Measurements from ENCODE around the gene HDDC3. TPM values are rescaled to one million over a fixed set of nuclear protein-coding genes. Genes with fewer than 3 reads are reported as not detected.

Gene HDDC3
- total and polyA plus RNA-seq, 10 donors, result 12.8 to 34.5 (median 21.7) TPM

DNA sequence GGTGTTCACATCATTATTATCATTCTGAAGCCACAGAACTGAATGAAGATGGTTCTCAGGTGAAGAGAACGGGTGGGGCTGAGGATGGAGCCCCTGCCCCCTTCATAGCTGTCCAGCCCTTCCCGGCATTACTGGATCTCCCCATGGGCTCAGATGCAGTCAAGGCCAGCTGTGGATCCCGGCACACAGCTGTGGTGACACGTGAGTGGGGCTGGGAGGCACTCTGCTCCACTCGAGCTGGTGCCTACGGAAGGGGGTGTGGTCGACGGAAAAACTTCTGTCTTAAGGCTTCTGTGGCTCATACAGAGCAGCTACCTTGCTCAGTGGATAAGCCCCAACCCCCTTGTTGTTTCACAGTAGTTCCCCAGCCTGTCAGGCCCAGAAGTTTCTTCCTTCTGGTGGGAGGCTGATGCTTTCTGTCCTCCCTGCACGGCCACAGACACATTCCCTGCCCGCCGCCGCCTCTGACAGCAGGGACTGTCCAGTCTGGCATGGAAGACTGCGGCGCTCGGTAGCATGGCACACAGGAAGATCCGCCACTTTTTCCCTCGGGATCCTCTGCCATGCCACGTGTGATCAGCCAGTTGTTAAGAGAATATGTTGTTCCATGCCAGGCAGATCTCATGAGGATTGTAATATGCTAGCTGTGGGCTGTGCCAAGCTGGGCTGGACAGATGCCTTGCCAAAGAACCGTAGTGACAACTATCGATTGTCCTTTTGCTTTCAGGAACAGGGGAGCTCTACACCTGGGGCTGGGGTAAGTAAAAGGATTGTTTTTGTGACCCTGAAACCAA is 28.1 kb upstream of the HDDC3 start:
- no peak overlapping the region for H3K27ac ChIP-seq
- no peak for DNase-seq
- H3K9me3 ChIP-seq, result no peaks in the 10 kb centered on the region
- no peaks in the 10 kb centered on the region for H3K27me3 ChIP-seq (replicated peaks in 1 of 7)
- H3K4me3 ChIP-seq, result no peak overlapping the region
- intact Hi-C loops (cut with DNase I; ENCODE audit: low total_unique reads), result loop anchor here (10.0 kb wide), 1 partner anchor 304 kb away; no protein-coding TSS in a partner anchor
- TF ChIP-seq POLR2A (IDR thresholded peaks at IDR 0.05) (no peak), POLR2AphosphoS5 (IDR thresholded peaks at IDR 0.05) (no peak)
- TF ChIP-seq, protein P1, sequence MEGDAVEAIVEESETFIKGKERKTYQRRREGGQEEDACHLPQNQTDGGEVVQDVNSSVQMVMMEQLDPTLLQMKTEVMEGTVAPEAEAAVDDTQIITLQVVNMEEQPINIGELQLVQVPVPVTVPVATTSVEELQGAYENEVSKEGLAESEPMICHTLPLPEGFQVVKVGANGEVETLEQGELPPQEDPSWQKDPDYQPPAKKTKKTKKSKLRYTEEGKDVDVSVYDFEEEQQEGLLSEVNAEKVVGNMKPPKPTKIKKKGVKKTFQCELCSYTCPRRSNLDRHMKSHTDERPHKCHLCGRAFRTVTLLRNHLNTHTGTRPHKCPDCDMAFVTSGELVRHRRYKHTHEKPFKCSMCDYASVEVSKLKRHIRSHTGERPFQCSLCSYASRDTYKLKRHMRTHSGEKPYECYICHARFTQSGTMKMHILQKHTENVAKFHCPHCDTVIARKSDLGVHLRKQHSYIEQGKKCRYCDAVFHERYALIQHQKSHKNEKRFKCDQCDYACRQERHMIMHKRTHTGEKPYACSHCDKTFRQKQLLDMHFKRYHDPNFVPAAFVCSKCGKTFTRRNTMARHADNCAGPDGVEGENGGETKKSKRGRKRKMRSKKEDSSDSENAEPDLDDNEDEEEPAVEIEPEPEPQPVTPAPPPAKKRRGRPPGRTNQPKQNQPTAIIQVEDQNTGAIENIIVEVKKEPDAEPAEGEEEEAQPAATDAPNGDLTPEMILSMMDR (IDR thresholded peaks at IDR 0.05 in 8 of 11, conservative IDR thresholded peaks at IDR 0.05 in 3 of 11), result no peak
- peaks cover 0 to 79% (median 38%) of the 10 kb centered on the region in 6 donors for H3K36me3 ChIP-seq
- 91 to 95% (median 93%) methylated on average over 20 of the region's 20 CpGs for WGBS, 5 donors
- peaks cover 10 to 24% (median 20%) of the 10 kb centered on the region in 6 donors for H3K4me1 ChIP-seq

DNA sequence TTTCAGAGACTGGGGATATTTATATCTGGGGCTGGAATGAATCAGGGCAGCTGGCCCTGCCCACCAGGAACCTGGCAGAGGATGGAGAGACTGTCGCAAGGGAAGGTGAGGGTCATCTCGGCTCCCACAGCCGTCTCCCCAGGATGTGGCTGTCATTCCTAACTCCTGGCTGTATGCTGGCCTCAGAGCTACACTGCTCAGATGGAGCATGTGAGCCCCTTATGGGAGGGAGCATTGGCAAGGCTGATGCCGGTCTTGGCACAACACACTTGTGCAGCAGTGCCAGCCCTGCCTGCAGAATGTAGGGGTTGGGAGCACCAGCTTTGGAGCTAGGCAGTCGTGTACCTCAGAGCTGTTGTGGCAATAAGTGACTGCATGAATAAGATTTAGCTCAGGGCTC is 27.5 kb upstream of the HDDC3 start:
- Histone ChIP-seq H3K4me1 (peaks cover 14 to 29% (median 24%) of the 10 kb centered on the region in 6 donors), H3K27me3 (replicated peaks in 1 of 7) (no peaks in the 10 kb centered on the region), H3K4me3 (no peak overlapping the region), H3K9me3 (no peaks in the 10 kb centered on the region), H3K36me3 (peaks cover 0 to 73% (median 37%) of the 10 kb centered on the region in 6 donors), H3K27ac (no peak overlapping the region)
- intact Hi-C loops (cut with DNase I; ENCODE audit: low total_unique reads), result loop anchor here (10.0 kb wide), 1 partner anchor 305 kb away; no protein-coding TSS in a partner anchor
- DNase-seq, result no peak
- TF ChIP-seq POLR2A (IDR thresholded peaks at IDR 0.05) (no peak), POLR2AphosphoS5 (IDR thresholded peaks at IDR 0.05) (no peak)
- TF ChIP-seq, protein P1 (IDR thresholded peaks at IDR 0.05 in 8 of 11, conservative IDR thresholded peaks at IDR 0.05 in 3 of 11), result no peak
- 79 to 91% (median 89%) methylated on average over 4 to 5 of the region's 5 CpGs for WGBS, 5 donors

DNA sequence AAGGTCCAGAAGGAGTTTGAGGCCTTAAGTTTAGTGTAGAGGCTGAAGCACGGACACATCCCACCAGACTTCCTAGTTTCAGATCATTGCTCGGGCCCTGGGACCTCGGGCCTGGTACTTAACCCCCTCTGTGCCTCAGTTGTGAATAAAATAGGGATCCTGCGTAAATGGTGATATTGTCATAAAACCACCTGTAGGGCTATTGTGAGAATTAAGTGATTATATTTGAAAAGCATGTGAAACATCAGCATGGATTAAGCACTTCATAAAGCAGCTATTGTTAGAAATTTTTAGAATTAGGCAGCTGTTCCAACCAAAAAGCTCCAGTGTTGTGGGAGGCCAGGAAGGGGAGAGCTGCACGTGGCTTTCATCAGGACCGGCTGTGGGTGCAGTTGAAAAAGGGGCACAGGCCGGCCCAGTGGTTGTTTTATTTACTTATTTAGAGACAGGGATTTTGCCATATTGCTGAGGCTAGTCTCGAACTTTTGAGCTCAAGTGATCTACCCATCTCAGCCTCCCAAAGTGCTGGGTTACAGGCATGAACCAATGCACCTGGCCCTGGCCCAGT is 26.8 kb upstream of the HDDC3 start:
- 87 to 94% (median 91%) methylated on average over 8 of the region's 8 CpGs for WGBS, 5 donors
- intact Hi-C loops (cut with DNase I; ENCODE audit: low total_unique reads), result no loop called here
- H3K27me3 ChIP-seq (replicated peaks in 1 of 7), result no peaks in the 10 kb centered on the region
- no peak overlapping the region for H3K27ac ChIP-seq
- peaks cover 0 to 65% (median 35%) of the 10 kb centered on the region in 6 donors for H3K36me3 ChIP-seq
- H3K4me3 ChIP-seq, result no peak overlapping the region
- H3K9me3 ChIP-seq, result no peaks in the 10 kb centered on the region
- no peak for TF ChIP-seq POLR2A (IDR thresholded peaks at IDR 0.05)
- TF ChIP-seq, protein P1 (IDR thresholded peaks at IDR 0.05 in 8 of 11, conservative IDR thresholded peaks at IDR 0.05 in 3 of 11), result no peak
- no peak for TF ChIP-seq POLR2AphosphoS5 (IDR thresholded peaks at IDR 0.05)
- peaks cover 14 to 35% (median 30%) of the 10 kb centered on the region in 6 donors for H3K4me1 ChIP-seq
- DNase-seq, result no peak

DNA sequence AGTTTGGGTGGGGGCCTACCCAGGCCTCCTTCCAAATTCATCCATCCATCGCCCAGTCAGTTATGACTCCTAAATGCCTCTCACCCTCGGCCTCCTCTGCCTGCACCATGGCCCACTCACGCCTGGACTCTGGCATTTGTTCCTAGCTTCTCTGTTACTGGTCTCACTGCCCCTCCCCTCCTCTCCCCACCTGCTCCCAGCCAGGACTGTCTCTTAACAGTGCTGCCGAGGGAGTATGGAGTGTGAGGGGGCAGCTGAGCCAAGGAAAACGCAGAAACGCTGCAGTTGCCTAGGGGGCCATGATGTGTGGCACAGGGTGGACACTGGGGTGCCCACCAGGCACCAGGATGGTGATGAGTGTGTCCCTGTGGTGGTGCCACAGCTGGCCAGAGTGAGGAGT is 25.4 kb upstream of the HDDC3 start:
- Histone ChIP-seq H3K36me3 (peaks cover 0 to 65% (median 39%) of the 10 kb centered on the region in 6 donors), H3K27me3 (replicated peaks in 1 of 7) (no peaks in the 10 kb centered on the region), H3K9me3 (no peaks in the 10 kb centered on the region), H3K4me1 (peaks cover 14 to 39% (median 30%) of the 10 kb centered on the region in 6 donors), H3K4me3 (peak overlapping the region in 2 of 8 donors; percentile 78 to 82), H3K27ac (no peak overlapping the region)
- WGBS, 5 donors, result 90 to 98% (median 96%) methylated on average over 6 of the region's 6 CpGs
- TF ChIP-seq POLR2A (IDR thresholded peaks at IDR 0.05), result no peak
- no peak for TF ChIP-seq POLR2AphosphoS5 (IDR thresholded peaks at IDR 0.05)
- TF ChIP-seq, protein P1 (IDR thresholded peaks at IDR 0.05 in 8 of 11, conservative IDR thresholded peaks at IDR 0.05 in 3 of 11), result no peak
- intact Hi-C loops (cut with DNase I; ENCODE audit: low total_unique reads), result no loop called here
- DNase-seq, result no peak
